H1 (cell line): ENCODE data around the gene LRCH3. TPM values are rescaled to one million over a fixed set of nuclear protein-coding genes. Genes with fewer than 3 reads are reported as not detected.

Experiments
- CTCF ChIA-PET: fragments of 300-600 bp; sonication (Branson Sonifier 250); formaldehyde crosslinking; loops from one replicate; lab custom pipeline; 2021; ENCODE audit not compliant: partially characterized antibody; lab: Charles Lee
- POLR2A ChIA-PET: fragments of 300-600 bp; sonication (Branson Sonifier 250); formaldehyde crosslinking; loops from one replicate; lab custom pipeline; 2021; ENCODE audit warnings: inconsistent platforms; ENCODE audit not compliant: partially characterized antibody; lab: Charles Lee
- DNase-seq, 2 experiments: peaks; one replicate each; pipeline versions ENCODE4 v3.0.0 to v3.0.0-alpha.2; 2010 to 2022; ENCODE audit warnings: low spot score in 2 of 2, low read depth in 1 of 2, mixed read lengths in 1 of 2
- FAIRE-seq: peaks from 2 replicates; lab custom pipeline; 2011; peaks lifted over from hg19 to GRCh38; lab: Jason Lieb, UNC
- H2AFZ ChIP-seq: 2 replicates; pipeline ENCODE4 v1.8.1; 2012; ENCODE audit warnings: low read length, inconsistent platforms
- H2AK5ac ChIP-seq: 2 replicates; pipeline ENCODE4 v1.6.1; 2013; ENCODE audit warnings: low read depth, low read length
- H2BK120ac ChIP-seq: replicated peaks from 2 replicates; pipeline ENCODE3; 2013; ENCODE audit warnings: low read depth, low read length, inconsistent platforms
- H2BK12ac ChIP-seq: 2 replicates; pipeline ENCODE4 v1.6.1; 2013; ENCODE audit warnings: low read depth, low read length
- H2BK15ac ChIP-seq: 2 replicates; pipeline ENCODE4 v1.6.1; 2013; ENCODE audit warnings: low read length
- H2BK20ac ChIP-seq: 2 replicates; pipeline ENCODE4 v1.6.1; 2013; ENCODE audit warnings: low read length
- H2BK5ac ChIP-seq: 2 replicates; pipeline ENCODE4 v1.6.1; 2013; ENCODE audit warnings: low read depth, low read length
- H3K14ac ChIP-seq: 2 replicates; pipeline ENCODE4 v1.6.1; 2013; ENCODE audit warnings: inconsistent platforms; ENCODE audit not compliant: insufficient read length
- H3K18ac ChIP-seq: 2 replicates; pipeline ENCODE4 v1.6.1; 2013; ENCODE audit warnings: low read length; ENCODE audit errors: extremely low read depth
- H3K23ac ChIP-seq: 2 replicates; pipeline ENCODE4 v1.6.1; 2013; ENCODE audit warnings: inconsistent platforms; ENCODE audit not compliant: insufficient read length
- H3K23me2 ChIP-seq: 2 replicates; pipeline ENCODE4 v1.6.1; 2013; ENCODE audit warnings: low read depth, low read length
- H3K27ac ChIP-seq: 2 replicates; pipeline ENCODE4 v1.6.1; 2011; ENCODE audit warnings: low read depth, low read length, inconsistent platforms
- H3K27me3 ChIP-seq, 4 experiments: replicated peaks in 1 of 4; 1 replicate in 1 of 4; 2 replicates in 3 of 4; pipeline versions ENCODE4 v1.6.1 to v1.8.1; 2011 to 2013; ENCODE audit warnings: low read length in 3 of 4, mild to moderate bottlenecking in 3 of 4, inconsistent platforms in 2 of 4, mixed read lengths in 2 of 4, moderate library complexity in 1 of 4; ENCODE audit not compliant: control insufficient read depth in 3 of 4, insufficient read depth in 3 of 4; ENCODE audit errors: extremely low read depth in 1 of 4
- H3K36me3 ChIP-seq, 4 experiments: 2 replicates each; pipeline versions ENCODE4 v1.6.1 to v1.8.1; 2011 to 2013; ENCODE audit warnings: mild to moderate bottlenecking in 4 of 4, low read length in 3 of 4, moderate library complexity in 2 of 4, control low read depth in 1 of 4, inconsistent platforms in 1 of 4; ENCODE audit not compliant: insufficient read depth in 4 of 4, control insufficient read depth in 2 of 4
- H3K4ac ChIP-seq: replicated peaks from 2 replicates; pipeline ENCODE3; 2013; ENCODE audit warnings: low read length, low read depth, mixed read lengths, inconsistent platforms; ENCODE audit not compliant: insufficient read length
- H3K4me1 ChIP-seq, 4 experiments: replicated peaks in 1 of 4; 1 replicate in 1 of 4; 2 replicates in 3 of 4; pipeline versions ENCODE4 v1.6.1 to v1.8.1; 2011 to 2013; ENCODE audit warnings: low read length in 3 of 4, inconsistent platforms in 2 of 4, mixed read lengths in 1 of 4; ENCODE audit not compliant: insufficient read depth in 4 of 4, control insufficient read depth in 3 of 4
- H3K4me2 ChIP-seq, 2 experiments: 2 replicates each; pipeline versions ENCODE4 v1.6.1 to v1.8.1; 2011 to 2013; ENCODE audit warnings: low read depth in 2 of 2, low read length in 2 of 2, control low read depth in 1 of 2, inconsistent platforms in 1 of 2, mild to moderate bottlenecking in 1 of 2; ENCODE audit not compliant: insufficient read depth in 1 of 2
- H3K4me3 ChIP-seq, 4 experiments: fragments of 200-600, 300-600 bp in 1 of 4; sonication (generic), shearing (Covaris generic), sonication (Bioruptor Twin) in 1 of 4; 2 replicates each; pipeline versions ENCODE4 v1.5.1 to v1.8.1; 2011 to 2016; ENCODE audit warnings: low read length in 4 of 4, low read depth in 3 of 4, control low read depth in 2 of 4, inconsistent platforms in 2 of 4, mild to moderate bottlenecking in 2 of 4, mixed read lengths in 1 of 4, moderate library complexity in 1 of 4; ENCODE audit not compliant: insufficient read depth in 2 of 4; ENCODE audit errors: extremely low read depth in 1 of 4
- H3K56ac ChIP-seq: replicated peaks from 2 replicates; pipeline ENCODE3; 2013; ENCODE audit warnings: low read depth, mild to moderate bottlenecking, mixed read lengths, low read length, inconsistent platforms; ENCODE audit not compliant: insufficient read length
- H3K79me1 ChIP-seq: 2 replicates; pipeline ENCODE4 v1.6.1; 2013; ENCODE audit warnings: low read depth, low read length, control low read depth
- H3K79me2 ChIP-seq, 2 experiments: 2 replicates each; pipeline versions ENCODE4 v1.6.1 to v1.8.1; 2012 to 2013; ENCODE audit warnings: low read length in 2 of 2, mild to moderate bottlenecking in 2 of 2, inconsistent platforms in 1 of 2; ENCODE audit not compliant: insufficient read depth in 2 of 2, control insufficient read depth in 1 of 2
- H3K9ac ChIP-seq, 4 experiments: replicated peaks in 1 of 4; 1 replicate in 1 of 4; 2 replicates in 3 of 4; pipeline versions ENCODE4 v1.6.1 to v1.8.1; 2011 to 2013; ENCODE audit warnings: low read depth in 3 of 4, low read length in 3 of 4, control low read depth in 2 of 4, mild to moderate bottlenecking in 2 of 4, moderate library complexity in 2 of 4, inconsistent platforms in 1 of 4; ENCODE audit errors: extremely low read depth in 1 of 4
- H3K9me3 ChIP-seq, 2 experiments: 2 replicates each; pipeline versions ENCODE4 v1.6.1 to v1.8.1; 2012 to 2013; ENCODE audit warnings: mild to moderate bottlenecking in 2 of 2, moderate library complexity in 2 of 2, control low read depth in 1 of 2, inconsistent platforms in 1 of 2, low read depth in 1 of 2, low read length in 1 of 2, mixed read lengths in 1 of 2; ENCODE audit not compliant: insufficient read depth in 2 of 2
- H4K20me1 ChIP-seq, 2 experiments: replicated peaks in 1 of 2; 2 replicates each; pipeline versions ENCODE3 to v1.8.1; 2011 to 2013; ENCODE audit warnings: inconsistent platforms in 2 of 2, low read length in 2 of 2, mild to moderate bottlenecking in 1 of 2; ENCODE audit not compliant: insufficient read depth in 2 of 2, control insufficient read depth in 1 of 2
- H4K5ac ChIP-seq: 2 replicates; pipeline ENCODE4 v1.6.1; 2013; ENCODE audit warnings: low read length, low read depth, mixed read lengths, inconsistent platforms; ENCODE audit not compliant: insufficient read length
- H4K8ac ChIP-seq: 2 replicates; pipeline ENCODE4 v1.8.0; 2013; ENCODE audit warnings: mild to moderate bottlenecking, moderate library complexity, low read length, inconsistent platforms; ENCODE audit not compliant: insufficient read depth; ENCODE audit errors: extremely low read depth
- H4K91ac ChIP-seq: replicated peaks from 2 replicates; pipeline ENCODE3; 2013; ENCODE audit warnings: low read length, mixed read lengths, inconsistent platforms; ENCODE audit not compliant: insufficient read length
- PHF8 ChIP-seq: fragments of 200-600 bp; sonication (generic); conservative IDR thresholded peaks from 2 replicates; pipeline ENCODE4 v1.7.1; 2012; ENCODE audit warnings: low read depth, mild to moderate bottlenecking, inconsistent platforms, low read length, moderate library complexity
- SIN3A ChIP-seq, 2 experiments: IDR thresholded peaks in 1 of 2; conservative IDR thresholded peaks in 1 of 2; 2 replicates each; pipeline ENCODE4 v1.6.1; 2011 to 2012; ENCODE audit warnings: low read length in 2 of 2, improper control_type of control experiment in 1 of 2, low read depth in 1 of 2, mild to moderate bottlenecking in 1 of 2
- WGBS, 2 experiments: shearing (Covaris generic) in 1 of 2; methylation state at CpG; one replicate each; pipeline versions ENCODE4 v1.1.6 to v1.1.7; 2013 to 2015; ENCODE audit warnings: low lambda C conversion rate in 2 of 2, mixed read lengths in 2 of 2, inconsistent platforms in 1 of 2, low coverage in 1 of 2, missing lambda C conversion rate in 1 of 2; ENCODE audit not compliant: insufficient replicate concordance in 2 of 2, insufficient coverage in 1 of 2, insufficient read length in 1 of 2; ENCODE audit errors: extremely low coverage in 1 of 2, missing lambda C conversion rate in 1 of 2; 5-methylcytosine and 5-hydroxymethylcytosine counted together
- polyA plus RNA-seq, 7 experiments: library from polyadenylated mRNA; depleted of rRNA in 3 of 7; stranded (reverse) in 5 of 7; unstranded in 2 of 7; fragments of >200 nt in 5 of 7; fragments of 200-250 nt in 2 of 7; gene quantifications; 1 replicate in 5 of 7; 2 replicates in 1 of 7; 4 replicates in 1 of 7; pipeline versions ENCODE4 v1.2.1 to v1.2.3, GENCODE V29; 2011 to 2013; ENCODE audit warnings: missing spikeins in 2 of 7, mixed read lengths in 2 of 7
- total RNA-seq: library from RNA; stranded (reverse); fragmentation: NEBNext Ultra II Directional; extraction: Animal tissue kit (Norgen Biotek cat#: 25700); gene quantifications from 2 replicates; pipeline ENCODE4 v1.2.1, GENCODE V29; 2021

LRCH3 gene
- total and polyA plus RNA-seq, 2 of the 8 experiments (the other 6 are each of a cell fraction or from before 2014, with no cell fraction given): 58.4 to 66.0 TPM

DNA sequence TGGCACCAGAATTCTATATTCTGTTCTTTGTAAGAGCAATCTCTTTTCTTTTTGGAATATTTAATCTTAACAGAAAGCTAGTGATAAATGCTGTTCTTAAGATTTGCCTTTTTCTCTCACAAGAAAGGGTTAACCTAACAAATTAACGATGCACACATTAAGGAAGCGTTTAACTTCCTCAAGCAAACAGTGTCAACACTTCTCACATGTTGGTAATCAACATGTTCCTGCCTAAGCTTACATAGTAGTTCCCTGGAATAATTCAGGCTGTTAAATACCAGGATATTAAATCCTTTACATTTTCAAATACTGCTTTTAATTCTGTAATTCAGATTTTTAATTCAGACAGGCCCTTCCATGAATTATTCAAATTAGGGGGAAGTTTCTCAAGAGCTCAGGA lies 91.5 kb downstream of the LRCH3 start:
- TF ChIP-seq SIN3A (conservative IDR thresholded peaks at IDR 0.05 in 1 of 2, IDR thresholded peaks at IDR 0.05 in 1 of 2; ENCODE audit: low read depth in 1 of 2, low read length in 2 of 2) (no peak), PHF8 (no peak)
- Histone ChIP-seq H2BK12ac (no peak overlapping the region), H4K20me1 (peaks cover 0 to 1% of the 10 kb centered on the region in 2 experiments), H2AK5ac (no peak overlapping the region), H2BK20ac (no peak overlapping the region), H3K9me3 (no peaks in the 10 kb centered on the region; a peak in 1 of 4 replicates), H2BK15ac (no peak overlapping the region), H3K56ac (no peak overlapping the region), H3K23me2 (no peaks in the 10 kb centered on the region; the same call in 1 of the 2 replicates), H2AFZ (no peak overlapping the region), H3K79me2 (no peaks in the 10 kb centered on the region), H4K8ac (no peak overlapping the region), H3K79me1 (no peaks in the 10 kb centered on the region), H3K4me1 (peaks cover 4 to 14% (median 10%) of the 10 kb centered on the region in 4 experiments; a peak in 6 of 7 replicates), H4K91ac (no peak overlapping the region), H3K4me2 (peak overlapping the region in 1 of 2 experiments; percentile 5; a peak in 1 of 4 replicates), H3K23ac (no peak overlapping the region), H3K36me3 (peaks cover 2 to 18% (median 5%) of the 10 kb centered on the region in 4 experiments; a peak in 4 of 8 replicates), H3K27me3 (peaks cover 0 to 5% (median 2%) of the 10 kb centered on the region in 4 experiments; a peak in 2 of 7 replicates), H3K14ac (no peak overlapping the region), H3K27ac (no peak overlapping the region), H2BK5ac (no peak overlapping the region), H3K4ac (no peak overlapping the region), H3K4me3 (no peak overlapping the region), H3K9ac (no peak overlapping the region), H4K5ac (no peak overlapping the region), H2BK120ac (no peak overlapping the region), H3K18ac (no peak overlapping the region)
- FAIRE-seq (no peak), DNase-seq (no peak)
- POLR2A ChIA-PET: interaction anchor here (0.9 to 3.1 kb wide), 5 partner anchors 23 to 69 kb away, joined by 3 to 13 read pairs (median 4); partner anchors contain the start of gene RPL35A
- 26% methylated on average over 2 of the region's 2 CpGs; no CpG with 5 or more reads in 1 of the 2 experiments for WGBS, 2 experiments
- CTCF ChIA-PET: no interaction called here
